GM21576 (cell line): Measurements from ENCODE around the gene RRP8.

Source experiments
- ATAC-seq: cut with Tn5 transposase; IDR thresholded peaks from one replicate; pipeline ENCODE4 v1.9.1; 2021; ENCODE audit warnings: mild to moderate bottlenecking, moderate library complexity; ENCODE audit not compliant: unreplicated experiment

The RRP8 gene

GRCh38 chr11:6603287-6604080, at the start of gene RRP8, which contains the start of gene ILK:
RRP8 (minus strand) TSS chr11:6603616; CDS start chr11:6603502, 114 bp downstream.
ILK (plus strand) TSS chr11:6603774; CDS start chr11:6604272, 498 bp downstream.
- ATAC-seq: peak; percentile 64

GRCh38 chr11:6653097-6653496, 49.7 kb upstream of the RRP8 start:
- ATAC-seq: no peak

GRCh38 chr11:6652182-6652581, 48.8 kb upstream of the RRP8 start:
- ATAC-seq: no peak

- no peak for ATAC-seq
Measured at GRCh38 chr11:6650980-6651379, 47.6 kb upstream of the RRP8 start.

- no peak for ATAC-seq
Measured at GRCh38 chr11:6650104-6650503, 46.7 kb upstream of the RRP8 start.

- ATAC-seq: no peak
Measured at GRCh38 chr11:6648501-6648900, 45.1 kb upstream of the RRP8 start.

GRCh38 chr11:6647836-6648235, 44.4 kb upstream of the RRP8 start:
- ATAC-seq: no peak

- ATAC-seq: peak; percentile 93
Measured at GRCh38 chr11:6646918-6647679, 43.7 kb upstream of the RRP8 start.

GRCh38 chr11:6646576-6646917, 43.1 kb upstream of the RRP8 start:
- ATAC-seq: no peak

- ATAC-seq: no peak
Measured at GRCh38 chr11:6646071-6646470, 42.7 kb upstream of the RRP8 start.

- no peak for ATAC-seq
Measured at GRCh38 chr11:6642957-6643356, 39.5 kb upstream of the RRP8 start.

GRCh38 chr11:6640985-6641701, 37.7 kb upstream of the RRP8 start:
- ATAC-seq: no peak

- no peak for ATAC-seq
Measured at GRCh38 chr11:6640036-6640984, 36.9 kb upstream of the RRP8 start.

GRCh38 chr11:6638429-6638828, 35.0 kb upstream of the RRP8 start:
- no peak for ATAC-seq

GRCh38 chr11:6637871-6638270, 34.5 kb upstream of the RRP8 start:
- no peak for ATAC-seq

GRCh38 chr11:6636480-6636879, 33.1 kb upstream of the RRP8 start:
- ATAC-seq: no peak

GRCh38 chr11:6635082-6635932, 31.9 kb upstream of the RRP8 start:
- ATAC-seq: no peak

GRCh38 chr11:6634534-6634933, 31.1 kb upstream of the RRP8 start:
- no peak for ATAC-seq
